Thyroid gland (tissue), 4 donors: ENCODE results near the gene RALB. TPM values are rescaled to one million over a fixed set of nuclear protein-coding genes. Genes with fewer than 3 reads are reported as not detected.
A peak's percentile ranks its signal among the peaks of the same experiment; 100 is the strongest.

Source experiments
- DNase-seq, 2 donors: peaks; one replicate each; pipeline ENCODE4 v3.0.0-alpha.2; 2019
- H3K27ac ChIP-seq, 3 donors: fragments of 200-600 bp; sonication (generic); 1 replicate in 2 of 3; 2 replicates in 1 of 3; pipeline ENCODE4 v1.5.1; 2016 to 2019; ENCODE audit warnings: mild to moderate bottlenecking in 1 of 3, moderate library complexity in 1 of 3
- H3K27me3 ChIP-seq: fragments of 200-600 bp; sonication (generic); one replicate; pipeline ENCODE4 v1.5.1; 2019
- H3K36me3 ChIP-seq, 2 donors: fragments of 200-600 bp; sonication (generic); one replicate each; pipeline ENCODE4 v1.5.1; 2016 to 2019
- H3K4me1 ChIP-seq, 2 donors: fragments of 200-600 bp; sonication (generic); one replicate each; pipeline ENCODE4 v1.5.1; 2017 to 2019
- H3K4me3 ChIP-seq, 3 donors: fragments of 200-600 bp; sonication (generic); replicated peaks in 1 of 3; 1 replicate in 2 of 3; 2 replicates in 1 of 3; pipeline ENCODE4 v1.5.1; 2016; ENCODE audit warnings: mild to moderate bottlenecking in 1 of 3
- H3K9me3 ChIP-seq: fragments of 200-600 bp; sonication (generic); one replicate; pipeline ENCODE4 v1.5.1; 2017
- POLR2A ChIP-seq, 2 donors: fragments of 450-650 bp; IDR thresholded peaks; one replicate each; pipeline ENCODE4 v1.6.1; 2017; ENCODE audit warnings: antibody characterized with exemption in 2 of 2, mild to moderate bottlenecking in 2 of 2, moderate library complexity in 1 of 2
- WGBS, 2 donors: methylation state at CpG; one replicate each; pipeline ENCODE4 v1.1.5; 2017; 5-methylcytosine and 5-hydroxymethylcytosine counted together
- intact Hi-C: fragments of 100-400 bp; cut with DNase I; formaldehyde crosslinking; loops from one replicate; pipeline ENCODE4 v1.15.1; 2023
- total RNA-seq, 4 donors: library from RNA; depleted of rRNA; stranded (reverse); fragments of >200 nt; gene quantifications; one replicate each; pipeline ENCODE4 v1.2.3, GENCODE V29; 2016
- TF ChIP-seq, protein P1 (sequence below), 6 experiments: fragments of 200-600 bp in 3 of 6; fragments of 450-650 bp in 3 of 6; sonication (generic) in 3 of 6; IDR thresholded peaks; one replicate each; pipeline ENCODE4 v1.5.1; 2016 to 2019; ENCODE audit warnings: antibody characterized with exemption in 6 of 6, mild to moderate bottlenecking in 2 of 6, inconsistent platforms in 1 of 6, moderate library complexity in 1 of 6

The RALB gene
- total RNA-seq, 4 donors from 2014 or later, result 39.7 to 64.2 (median 45.4) TPM

DNA sequence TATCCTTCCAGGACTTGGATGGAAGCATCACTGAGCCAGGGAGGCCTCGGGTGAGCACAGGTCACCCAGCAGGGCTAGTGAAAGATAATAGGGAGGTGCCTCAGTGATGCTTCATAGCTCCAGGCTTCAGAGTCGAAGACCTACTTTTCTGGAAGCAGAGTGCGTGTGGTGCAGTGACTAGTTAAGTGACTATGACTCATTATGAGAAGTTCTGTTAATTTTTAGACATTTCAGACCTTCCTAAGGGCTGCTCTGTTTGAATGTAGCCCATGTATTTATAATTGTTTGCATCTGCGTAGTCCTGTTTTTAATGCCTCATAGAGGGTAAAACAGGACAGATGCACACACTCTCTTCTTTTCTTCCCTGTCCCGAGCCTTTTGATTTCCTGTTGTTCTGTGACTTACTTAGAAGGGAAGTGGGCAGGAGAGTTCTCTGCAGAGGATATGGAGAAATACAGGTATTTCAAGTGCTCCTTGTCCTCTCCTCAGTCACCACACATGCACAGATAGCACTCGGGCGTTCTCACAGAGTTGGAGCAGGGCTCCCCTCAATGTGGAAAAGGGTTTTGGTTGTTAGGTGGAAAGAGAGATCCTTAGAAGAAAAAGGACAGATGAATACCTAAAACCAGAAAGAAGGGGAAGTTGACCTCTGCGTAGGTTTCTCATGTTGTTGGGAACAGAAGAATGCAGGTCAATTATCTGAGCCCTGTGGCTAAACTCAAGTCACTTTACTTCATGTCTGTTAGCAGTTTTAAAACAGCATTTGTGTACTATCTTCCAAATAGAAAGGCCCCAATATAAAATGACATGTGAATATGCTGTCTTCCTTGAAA, 34.7 kb downstream of the RALB start:
- TF ChIP-seq, protein P1, sequence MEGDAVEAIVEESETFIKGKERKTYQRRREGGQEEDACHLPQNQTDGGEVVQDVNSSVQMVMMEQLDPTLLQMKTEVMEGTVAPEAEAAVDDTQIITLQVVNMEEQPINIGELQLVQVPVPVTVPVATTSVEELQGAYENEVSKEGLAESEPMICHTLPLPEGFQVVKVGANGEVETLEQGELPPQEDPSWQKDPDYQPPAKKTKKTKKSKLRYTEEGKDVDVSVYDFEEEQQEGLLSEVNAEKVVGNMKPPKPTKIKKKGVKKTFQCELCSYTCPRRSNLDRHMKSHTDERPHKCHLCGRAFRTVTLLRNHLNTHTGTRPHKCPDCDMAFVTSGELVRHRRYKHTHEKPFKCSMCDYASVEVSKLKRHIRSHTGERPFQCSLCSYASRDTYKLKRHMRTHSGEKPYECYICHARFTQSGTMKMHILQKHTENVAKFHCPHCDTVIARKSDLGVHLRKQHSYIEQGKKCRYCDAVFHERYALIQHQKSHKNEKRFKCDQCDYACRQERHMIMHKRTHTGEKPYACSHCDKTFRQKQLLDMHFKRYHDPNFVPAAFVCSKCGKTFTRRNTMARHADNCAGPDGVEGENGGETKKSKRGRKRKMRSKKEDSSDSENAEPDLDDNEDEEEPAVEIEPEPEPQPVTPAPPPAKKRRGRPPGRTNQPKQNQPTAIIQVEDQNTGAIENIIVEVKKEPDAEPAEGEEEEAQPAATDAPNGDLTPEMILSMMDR (IDR thresholded peaks at IDR 0.05), result no peak
- TF ChIP-seq POLR2A (IDR thresholded peaks at IDR 0.05), result no peak
- 57% methylated on average over 8 of the region's 8 CpGs for WGBS, 2 donors
- DNase-seq, result peak; percentile 29 to 40
- no peak overlapping the region for H3K27ac ChIP-seq
- peaks cover 0 to 6% of the 10 kb centered on the region in 2 donors for H3K36me3 ChIP-seq
- H3K9me3 ChIP-seq, result no peaks in the 10 kb centered on the region
- H3K4me1 ChIP-seq, result peaks cover 0 to 6% of the 10 kb centered on the region in 2 donors
- intact Hi-C loops, result no loop called here
- no peaks in the 10 kb centered on the region for H3K27me3 ChIP-seq
- H3K4me3 ChIP-seq, result no peak overlapping the region

DNA sequence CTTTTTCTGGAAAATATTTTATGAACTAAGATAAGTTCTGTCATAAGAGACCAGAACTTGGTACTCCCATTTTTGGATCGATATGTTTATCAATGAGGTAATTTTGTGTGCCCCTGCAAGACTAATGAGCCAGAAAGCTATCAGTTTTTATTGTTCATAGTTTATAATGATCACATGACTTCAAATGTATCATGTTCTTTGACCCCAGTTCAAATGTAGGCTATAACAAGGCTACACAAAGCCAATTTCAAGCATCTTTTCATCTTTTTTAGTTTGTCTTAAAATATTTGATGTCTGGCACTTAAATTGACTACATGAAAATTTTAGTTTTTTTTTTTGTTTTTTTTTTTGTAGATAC, 35.3 kb downstream of the RALB start:
- H3K4me3 ChIP-seq, result no peak overlapping the region
- intact Hi-C loops, result no loop called here
- 98% methylated on average over 1 of the region's 1 CpG for WGBS, 2 donors
- no peaks in the 10 kb centered on the region for H3K27me3 ChIP-seq
- no peaks in the 10 kb centered on the region for H3K9me3 ChIP-seq
- H3K27ac ChIP-seq, result no peak overlapping the region
- peaks cover under 1 to 6% of the 10 kb centered on the region in 2 donors for H3K36me3 ChIP-seq
- peaks cover 0 to 6% of the 10 kb centered on the region in 2 donors for H3K4me1 ChIP-seq
- TF ChIP-seq, protein P1 (IDR thresholded peaks at IDR 0.05), result no peak
- TF ChIP-seq POLR2A (IDR thresholded peaks at IDR 0.05), result no peak
- DNase-seq, result no peak

DNA sequence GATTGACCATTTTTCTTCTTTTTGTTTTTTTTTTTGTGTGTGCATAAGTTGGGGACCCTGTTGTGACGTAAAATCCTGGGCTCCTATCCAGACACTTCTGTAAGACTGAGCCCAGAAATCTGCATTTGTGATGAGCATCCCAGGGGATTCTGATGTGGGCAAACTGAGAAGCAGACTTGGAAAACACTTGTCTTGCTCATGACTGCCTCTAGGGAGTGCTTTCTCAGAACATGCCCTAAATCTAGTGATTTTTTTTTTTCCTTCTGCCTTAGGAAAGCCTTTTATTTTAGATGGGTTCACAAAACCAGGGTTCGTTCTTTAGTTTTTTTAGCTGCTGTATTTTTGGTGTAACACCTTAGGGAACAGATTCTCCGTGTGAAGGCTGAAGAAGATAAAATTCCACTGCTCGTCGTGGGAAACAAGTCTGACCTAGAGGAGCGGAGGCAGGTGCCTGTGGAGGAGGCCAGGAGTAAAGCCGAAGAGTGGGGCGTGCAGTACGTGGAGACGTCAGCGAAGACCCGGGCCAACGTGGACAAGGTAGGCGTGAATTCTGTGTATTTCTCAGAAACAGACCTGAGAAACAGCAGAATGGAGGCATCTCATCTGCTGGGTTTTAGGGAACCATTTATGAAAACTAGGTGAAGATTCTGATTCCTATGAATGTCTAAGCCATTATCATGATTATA, 36.7 kb downstream of the RALB start:
- no peak for TF ChIP-seq POLR2A (IDR thresholded peaks at IDR 0.05)
- TF ChIP-seq, protein P1 (IDR thresholded peaks at IDR 0.05), result no peak
- peaks cover 13 to 16% of the 10 kb centered on the region in 2 donors for H3K36me3 ChIP-seq
- no peak for DNase-seq
- H3K4me1 ChIP-seq, result peaks cover 0 to 6% of the 10 kb centered on the region in 2 donors
- no peaks in the 10 kb centered on the region for H3K27me3 ChIP-seq
- WGBS, 2 donors, result 94 to 96% methylated on average over 14 of the region's 14 CpGs
- H3K4me3 ChIP-seq, result no peak overlapping the region
- intact Hi-C loops, result no loop called here
- no peak overlapping the region for H3K27ac ChIP-seq
- no peaks in the 10 kb centered on the region for H3K9me3 ChIP-seq

DNA sequence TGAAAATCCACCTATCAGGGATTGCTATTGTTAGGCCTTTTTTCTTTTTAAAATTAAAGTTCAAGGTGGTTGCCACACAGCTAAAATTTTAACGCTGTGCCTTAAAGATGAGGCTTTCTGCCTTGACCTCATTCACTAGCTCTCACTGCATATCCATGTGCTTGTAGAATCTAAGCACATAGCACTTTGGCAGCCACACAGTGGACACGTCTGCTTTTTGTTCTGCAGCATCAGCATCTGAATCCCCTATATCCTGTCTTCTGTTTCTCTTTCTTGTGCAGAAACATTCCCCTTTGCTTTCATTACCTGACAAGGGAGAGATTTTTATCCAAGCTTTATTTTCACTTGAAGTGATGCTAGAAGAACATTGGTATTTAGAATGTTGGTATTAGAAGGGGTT, 38.1 kb downstream of the RALB start:
- TF ChIP-seq, protein P1 (IDR thresholded peaks at IDR 0.05), result no peak
- no peak for TF ChIP-seq POLR2A (IDR thresholded peaks at IDR 0.05)
- intact Hi-C loops, result no loop called here
- H3K27ac ChIP-seq, result no peak overlapping the region
- WGBS, 2 donors, result 77 to 86% methylated on average over 2 of the region's 2 CpGs
- no peaks in the 10 kb centered on the region for H3K9me3 ChIP-seq
- H3K4me1 ChIP-seq, result peaks cover 0 to 6% of the 10 kb centered on the region in 2 donors
- no peak for DNase-seq
- H3K36me3 ChIP-seq, result peaks cover 16 to 18% of the 10 kb centered on the region in 2 donors
- no peak overlapping the region for H3K4me3 ChIP-seq
- H3K27me3 ChIP-seq, result no peaks in the 10 kb centered on the region
